B cell (primary cell): ENCODE measurements around the gene GEMIN2. TPM values are rescaled to one million over a fixed set of nuclear protein-coding genes. Genes with fewer than 3 reads are reported as not detected.

Source experiments
- ATAC-seq: fragments of 200-7000 bp; cut with Tn5 transposase; one replicate; pipeline ENCODE4 v1.10.0; 2021; ENCODE audit warnings: low read depth, mild to moderate bottlenecking, moderate number of reproducible peaks, moderate library complexity
- CTCF ChIA-PET: fragments of 350-600 bp; sonication (Branson Sonifier 250); formaldehyde crosslinking; loops from one replicate; lab custom pipeline; 2021; ENCODE audit warnings: antibody characterized with exemption, inconsistent platforms; lab: Charles Lee
- POLR2A ChIA-PET: fragments of 350-600 bp; sonication (Branson Sonifier 250); formaldehyde crosslinking; loops from one replicate; lab custom pipeline; 2021; ENCODE audit warnings: antibody characterized with exemption; lab: Charles Lee
- DNase-seq: peaks from one replicate; pipeline ENCODE4 v3.0.0; 2013
- H2AFZ ChIP-seq: 2 replicates; pipeline ENCODE4 v1.6.1; 2012; ENCODE audit warnings: mild to moderate bottlenecking, low read depth, low read length; ENCODE audit not compliant: insufficient read depth, poor library complexity, severe bottlenecking
- H3K27ac ChIP-seq, 2 donors: 1 replicate in 1 of 2; 2 replicates in 1 of 2; pipeline ENCODE4 v1.5.1; 2012 to 2013; ENCODE audit warnings: low read length in 2 of 2, mild to moderate bottlenecking in 2 of 2, moderate library complexity in 1 of 2
- H3K27me3 ChIP-seq, 4 experiments: fragments of 200-600 bp in 1 of 4; sonication (generic) in 1 of 4; replicated peaks in 1 of 4; 1 replicate in 2 of 4; 2 replicates in 2 of 4; pipeline versions ENCODE4 v1.6.1 to v1.7.0; 2013 to 2016; ENCODE audit warnings: low read length in 3 of 4, mild to moderate bottlenecking in 2 of 4, mixed read lengths in 1 of 4, moderate library complexity in 1 of 4; ENCODE audit not compliant: insufficient read depth in 4 of 4, control insufficient read depth in 3 of 4; ENCODE audit errors: control extremely low read depth in 1 of 4
- H3K36me3 ChIP-seq, 2 experiments: replicated peaks in 1 of 2; 1 replicate in 1 of 2; 2 replicates in 1 of 2; pipeline versions ENCODE4 v1.6.1 to v1.7.1; 2013; ENCODE audit warnings: low read length in 1 of 2; ENCODE audit not compliant: insufficient read depth in 2 of 2, control insufficient read depth in 1 of 2; ENCODE audit errors: control extremely low read depth in 1 of 2, extremely low read depth in 1 of 2
- H3K4me1 ChIP-seq, 2 donors: fragments of 200-600 bp in 1 of 2; sonication (generic) in 1 of 2; 1 replicate in 1 of 2; 2 replicates in 1 of 2; pipeline versions ENCODE4 v1.5.1 to v1.6.1; 2013 to 2017; ENCODE audit warnings: low read length in 2 of 2; ENCODE audit not compliant: control insufficient read depth in 2 of 2, insufficient read depth in 2 of 2
- H3K4me2 ChIP-seq: replicated peaks from 2 replicates; pipeline ENCODE3; 2012; ENCODE audit warnings: mild to moderate bottlenecking, low read depth, low read length; ENCODE audit not compliant: poor library complexity, severe bottlenecking
- H3K4me3 ChIP-seq, 5 experiments: fragments of 200-600 bp in 1 of 5; sonication (generic) in 1 of 5; 1 replicate in 3 of 5; 2 replicates in 2 of 5; pipeline versions ENCODE4 v1.5.1 to v1.7.0; 2011 to 2016; ENCODE audit warnings: low read length in 4 of 5, mild to moderate bottlenecking in 4 of 5, low read depth in 2 of 5, control low read depth in 1 of 5, moderate library complexity in 1 of 5; ENCODE audit not compliant: insufficient read depth in 1 of 5; ENCODE audit errors: control extremely low read depth in 1 of 5, extremely low read depth in 1 of 5
- H3K79me2 ChIP-seq: fragments of 200-600 bp; sonication (generic); one replicate; pipeline ENCODE4 v1.6.0; 2016; ENCODE audit warnings: low read length; ENCODE audit not compliant: control insufficient read depth, insufficient read depth
- H3K9ac ChIP-seq: fragments of 200-600 bp; sonication (generic); 2 replicates; pipeline ENCODE4 v1.6.1; 2017; ENCODE audit warnings: mild to moderate bottlenecking, low read length, moderate library complexity
- H3K9me3 ChIP-seq, 3 donors: one replicate each; pipeline versions ENCODE4 v1.6.1 to v1.7.1; 2013; ENCODE audit warnings: low read length in 2 of 3; ENCODE audit not compliant: control insufficient read depth in 2 of 3, insufficient read depth in 1 of 3; ENCODE audit errors: control extremely low read depth in 1 of 3
- H4K20me1 ChIP-seq: 2 replicates; pipeline ENCODE4 v1.6.0; 2012; ENCODE audit warnings: mild to moderate bottlenecking, low read length; ENCODE audit not compliant: insufficient read depth, control insufficient read depth, poor library complexity, severe bottlenecking
- H3K27ac Mint-ChIP-seq: one replicate; pipeline ENCODE4 v1.8.0; 2021; ENCODE audit warnings: mixed read lengths
- H3K27me3 Mint-ChIP-seq: one replicate; pipeline ENCODE4 v1.8.0; 2021; ENCODE audit warnings: mixed read lengths
- H3K4me1 Mint-ChIP-seq: one replicate; pipeline ENCODE4 v1.8.0; 2021; ENCODE audit warnings: mixed read lengths
- H3K4me3 Mint-ChIP-seq: one replicate; pipeline ENCODE4 v1.8.0; 2021; ENCODE audit warnings: mixed read lengths
- H3K9me3 Mint-ChIP-seq: one replicate; pipeline ENCODE4 v1.8.0; 2022; ENCODE audit warnings: mixed read lengths; ENCODE audit not compliant: insufficient read depth
- EZH2 ChIP-seq: IDR thresholded peaks from 2 replicates; pipeline ENCODE4 v1.6.1; 2012; ENCODE audit warnings: borderline replicate concordance, low read depth, mild to moderate bottlenecking, moderate library complexity, low read length; ENCODE audit not compliant: insufficient read depth, poor library complexity, severe bottlenecking
- WGBS: methylation state at CpG from one replicate; pipeline ENCODE4 v1.1.5; 2013; ENCODE audit warnings: missing lambda C conversion rate; ENCODE audit not compliant: insufficient coverage; 5-methylcytosine and 5-hydroxymethylcytosine counted together
- intact Hi-C: fragments of 100-400 bp; cut with micrococcal nuclease; formaldehyde crosslinking; loops from one replicate; pipeline ENCODE4 v1.10.0; 2022
- polyA plus RNA-seq: library from polyadenylated mRNA; depleted of rRNA; stranded (reverse); fragments of >200 nt; gene quantifications from 2 replicates; pipeline ENCODE4 v1.2.3, GENCODE V29; 2012
- total RNA-seq, 2 donors: library from RNA; stranded (reverse); fragments of 120-200 nt in 1 of 2; gene quantifications; 1 replicate in 1 of 2; 2 replicates in 1 of 2; pipeline versions ENCODE4 v1.2.3 to v1.2.4, GENCODE V29; 2013 to 2022
- TF ChIP-seq, protein P1 (sequence below): fragments of 200-600 bp; IDR thresholded peaks from one replicate; pipeline ENCODE4 v1.8.0; 2022; ENCODE audit warnings: antibody characterized with exemption, mild to moderate bottlenecking

The GEMIN2 gene
- total and polyA plus RNA-seq, 2 donors (not counting 1 experiment from before 2014, with no cell fraction given) = 13.4 to 14.4 TPM

DNA sequence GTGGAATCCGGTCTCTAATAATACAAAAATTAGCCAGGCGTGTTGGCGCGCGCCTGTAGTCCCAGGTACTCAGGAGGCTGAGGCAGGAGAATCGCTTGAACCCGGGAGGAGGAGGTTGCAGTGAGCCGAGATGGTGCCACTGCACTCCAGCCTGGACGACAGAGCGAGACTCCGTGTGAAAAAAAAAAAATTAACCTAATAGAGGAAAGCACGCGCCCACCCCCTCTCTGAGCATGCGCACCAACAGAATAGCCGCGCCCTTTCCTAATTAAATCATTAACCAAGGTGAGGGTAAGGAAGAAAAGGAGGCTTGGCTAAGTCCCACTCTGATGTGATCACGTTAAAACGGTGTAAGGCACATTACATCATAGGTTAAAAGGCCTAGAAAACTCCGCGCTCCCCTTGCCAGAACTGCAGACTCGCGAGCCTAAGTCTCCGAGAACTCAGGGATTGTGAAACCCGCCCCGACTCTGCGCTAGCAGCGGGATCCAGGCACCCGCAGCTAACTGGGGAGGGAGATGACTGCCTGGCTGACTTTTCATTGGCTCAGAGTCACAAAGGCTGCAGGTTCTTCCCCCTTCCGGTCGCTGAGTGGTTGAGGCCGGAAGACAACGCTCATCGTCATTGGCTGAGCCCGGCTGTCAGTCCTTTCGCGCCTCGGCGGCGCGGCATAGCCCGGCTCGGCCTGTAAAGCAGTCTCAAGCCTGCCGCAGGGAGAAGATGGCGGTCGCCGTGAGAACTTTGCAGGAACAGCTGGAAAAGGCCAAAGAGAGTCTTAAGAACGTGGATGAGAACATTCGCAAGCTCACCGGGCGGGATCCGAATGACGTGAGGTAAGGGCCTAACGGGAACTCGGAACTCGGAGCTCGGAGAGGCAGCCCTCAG lies 60.7 kb downstream of the GEMIN2 start, which contains the start of gene PNN:
PNN (plus strand) TSS at position 695 of the 885 bp plus-strand sequence; CDS start at position 721, 26 bp downstream.
- no peak for TF ChIP-seq EZH2
- TF ChIP-seq, protein P1, sequence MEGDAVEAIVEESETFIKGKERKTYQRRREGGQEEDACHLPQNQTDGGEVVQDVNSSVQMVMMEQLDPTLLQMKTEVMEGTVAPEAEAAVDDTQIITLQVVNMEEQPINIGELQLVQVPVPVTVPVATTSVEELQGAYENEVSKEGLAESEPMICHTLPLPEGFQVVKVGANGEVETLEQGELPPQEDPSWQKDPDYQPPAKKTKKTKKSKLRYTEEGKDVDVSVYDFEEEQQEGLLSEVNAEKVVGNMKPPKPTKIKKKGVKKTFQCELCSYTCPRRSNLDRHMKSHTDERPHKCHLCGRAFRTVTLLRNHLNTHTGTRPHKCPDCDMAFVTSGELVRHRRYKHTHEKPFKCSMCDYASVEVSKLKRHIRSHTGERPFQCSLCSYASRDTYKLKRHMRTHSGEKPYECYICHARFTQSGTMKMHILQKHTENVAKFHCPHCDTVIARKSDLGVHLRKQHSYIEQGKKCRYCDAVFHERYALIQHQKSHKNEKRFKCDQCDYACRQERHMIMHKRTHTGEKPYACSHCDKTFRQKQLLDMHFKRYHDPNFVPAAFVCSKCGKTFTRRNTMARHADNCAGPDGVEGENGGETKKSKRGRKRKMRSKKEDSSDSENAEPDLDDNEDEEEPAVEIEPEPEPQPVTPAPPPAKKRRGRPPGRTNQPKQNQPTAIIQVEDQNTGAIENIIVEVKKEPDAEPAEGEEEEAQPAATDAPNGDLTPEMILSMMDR = no peak
- Histone ChIP-seq H3K4me2 (peak within 1 kb of the TSS; percentile 90), H3K27me3 (no peaks in the 10 kb centered on the region), H3K9ac (peak within 1 kb of the TSS; percentile 99), H3K4me1 (peaks cover 15 to 24% of the 10 kb centered on the region in 2 donors), H3K79me2 (peaks cover 31% of the 10 kb centered on the region), H3K36me3 (peaks cover 9 to 32% of the 10 kb centered on the region in 2 experiments), H3K27ac (peak within 1 kb of the TSS; percentile 92 to 95), H4K20me1 (peaks cover 19% of the 10 kb centered on the region), H2AFZ (peak within 1 kb of the TSS; percentile 84), H3K4me3 (peak within 1 kb of the TSS; percentile 80 to 97 (median 85)), H3K9me3 (no peaks in the 10 kb centered on the region)
- Mint-ChIP-seq H3K27me3 (no peaks in the 10 kb centered on the region), H3K4me1 (peaks cover 35% of the 10 kb centered on the region), H3K27ac (peak within 1 kb of the TSS; percentile 99), H3K9me3 (no peaks in the 10 kb centered on the region), H3K4me3 (peak within 1 kb of the TSS; percentile 97)
- DNase-seq (peak; percentile 99), ATAC-seq (peak; percentile 82)
- POLR2A ChIA-PET = interaction anchor here (0.5 to 1.3 kb wide), 8 partner anchors 33 to 258 kb away, joined by 3 to 13 read pairs (median 4); partner anchors contain the start of genes FBXO33, GEMIN2 and SEC23A
- intact Hi-C loops = loop anchor here (1.0 kb wide), 4 partner anchors 61 to 257 kb away; partner anchors contain the start of genes FBXO33, GEMIN2 and SEC23A
- CTCF ChIA-PET = interaction anchor here (1.4 kb wide), 1 partner anchor 61 kb away, joined by 4 read pairs; the partner anchor contains the start of gene GEMIN2
- WGBS = 4% methylated on average over 48 of the region's 56 CpGs
